Uterus (tissue), 2 donors: Measurements from ENCODE around the gene STAMBPL1.

Experiments used
- CTCF ChIP-seq, 4 experiments: fragments of 200-600 bp in 2 of 4; fragments of 450-650 bp in 2 of 4; sonication (generic) in 2 of 4; IDR thresholded peaks; one replicate each; pipeline ENCODE4 v1.5.1; 2016 to 2019; ENCODE audit warnings: antibody characterized with exemption in 4 of 4, mild to moderate bottlenecking in 2 of 4, moderate library complexity in 1 of 4
- POLR2A ChIP-seq, 2 donors: fragments of 450-650 bp; IDR thresholded peaks; one replicate each; pipeline ENCODE4 v1.6.1; 2016; ENCODE audit warnings: antibody characterized with exemption in 2 of 2, mild to moderate bottlenecking in 1 of 2, moderate library complexity in 1 of 2

- TF ChIP-seq CTCF (IDR thresholded peaks at IDR 0.05) (no peak), POLR2A (IDR thresholded peaks at IDR 0.05) (no peak)
Measured at GRCh38 chr10:88866454-88866853, 13.6 kb upstream of the STAMBPL1 start.
